D721Med (cell line): ENCODE results near the gene ANGPT4.

ENCODE experiments used
- DNase-seq: peaks from one replicate; pipeline ENCODE4 v3.0.0; 2011; ENCODE audit warnings: low spot score; ENCODE audit not compliant: insufficient read length
- FAIRE-seq: peaks from 2 replicates; lab custom pipeline; 2011; peaks lifted over from hg19 to GRCh38; lab: Jason Lieb, UNC
- CTCF ChIP-seq: IDR thresholded peaks from 2 replicates; pipeline ENCODE4 v1.5.1; 2012; ENCODE audit warnings: mild to moderate bottlenecking, control low read depth; ENCODE audit not compliant: insufficient read depth; ENCODE audit errors: missing control alignments

ANGPT4 gene

DNA sequence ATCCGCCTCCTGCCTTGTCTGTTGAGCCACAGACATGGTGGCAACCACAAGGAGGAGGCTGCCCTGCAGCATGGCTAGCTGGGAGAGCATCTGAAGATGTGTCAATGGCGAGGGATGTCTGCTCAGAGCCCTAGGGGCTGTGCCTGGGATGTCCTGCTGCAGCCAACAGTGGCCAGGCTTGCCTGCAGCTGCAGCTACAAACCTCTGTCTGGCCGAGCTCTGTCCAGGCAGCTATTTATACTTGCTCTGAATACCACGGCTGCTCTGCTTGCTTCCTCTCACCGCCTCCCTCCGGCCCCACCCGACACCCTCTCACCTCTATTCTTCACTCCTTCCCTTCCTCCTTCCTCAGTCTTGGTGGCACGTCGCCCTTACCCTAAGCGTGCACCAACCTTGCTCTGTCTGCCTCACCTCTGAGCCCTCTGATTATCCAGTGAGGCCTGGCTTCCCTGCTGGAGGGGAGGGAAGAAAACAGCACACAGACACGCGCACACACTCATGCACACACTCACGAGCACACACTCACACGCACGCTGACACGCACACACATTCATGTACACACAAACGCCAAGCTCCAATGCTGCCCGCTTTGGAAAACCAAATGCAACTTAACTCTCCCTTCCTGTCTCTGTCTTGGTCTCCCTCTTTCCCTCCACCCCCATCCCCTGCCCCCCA, at the start of gene ANGPT4:
Gene ANGPT4 (minus strand): TSS at position 210 of the 675 bp plus-strand sequence. CDS start 120 bp downstream, at position 90.
- DNase-seq: no peak
- no peak for TF ChIP-seq CTCF
- no peak for FAIRE-seq

GRCh38 chr20:963795-964194, 47.7 kb upstream of the ANGPT4 start:
- DNase-seq (no peak), FAIRE-seq (no peak)
- no peak for TF ChIP-seq CTCF

DNA sequence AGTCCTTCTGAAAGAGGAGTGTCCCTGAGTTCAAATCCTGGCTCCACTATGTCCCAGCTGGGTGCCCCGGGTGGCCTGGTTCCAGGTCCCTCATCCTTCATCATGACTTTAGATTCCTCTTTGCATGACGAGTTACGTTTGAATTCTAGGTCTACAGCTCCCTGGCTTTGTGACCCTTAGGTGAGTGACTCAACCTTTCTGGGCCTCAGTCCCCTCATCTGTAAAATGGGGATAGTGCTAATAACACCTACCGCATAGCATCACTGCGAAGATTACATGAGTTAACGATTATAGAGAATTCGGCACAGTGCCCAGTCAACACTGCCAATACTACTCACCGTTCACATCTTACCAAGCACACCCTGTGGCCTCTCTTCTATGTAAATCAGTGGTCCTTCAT, 46.5 kb upstream of the ANGPT4 start:
- no peak for TF ChIP-seq CTCF
- FAIRE-seq (no peak), DNase-seq (no peak)

DNA sequence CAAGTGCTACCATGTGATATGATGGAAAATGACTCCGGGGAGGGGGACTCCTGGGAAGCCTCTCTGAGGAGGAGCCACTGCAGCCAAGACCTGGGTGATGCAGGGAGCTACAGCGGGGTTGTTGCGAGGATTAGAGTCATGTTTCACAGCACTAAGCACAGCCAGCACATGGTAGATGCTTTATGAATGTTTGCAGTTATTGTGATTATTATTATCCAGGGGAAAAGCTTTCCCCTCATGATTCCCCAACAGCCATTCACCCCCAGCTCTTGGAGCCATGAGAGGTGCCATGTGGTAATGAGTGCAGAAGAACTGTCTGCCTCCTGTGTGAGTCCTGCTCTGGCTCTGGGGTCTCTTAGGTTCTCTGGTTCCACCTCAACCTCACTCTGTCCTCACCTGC, 46.1 kb upstream of the ANGPT4 start:
- no peak for DNase-seq
- FAIRE-seq: no peak
- no peak for TF ChIP-seq CTCF

DNA sequence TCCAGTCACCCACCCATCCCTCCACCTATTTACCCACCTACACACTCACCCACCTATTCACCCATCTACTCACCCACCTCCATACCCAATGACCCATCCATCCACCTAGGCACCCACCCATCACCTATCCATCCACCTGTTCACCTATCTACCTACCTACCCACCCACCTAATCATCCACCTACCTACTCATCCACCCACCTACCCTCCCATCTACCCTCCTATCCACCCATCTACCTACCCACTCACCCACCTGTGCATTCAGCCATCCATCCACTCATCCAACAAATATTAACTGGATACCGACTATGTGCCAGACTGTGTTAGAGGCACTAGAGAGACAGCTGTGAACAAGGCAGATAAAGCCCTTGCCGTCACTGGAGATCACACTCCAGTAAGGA, 45.6 kb upstream of the ANGPT4 start:
- DNase-seq (no peak), FAIRE-seq (no peak)
- no peak for TF ChIP-seq CTCF

DNA sequence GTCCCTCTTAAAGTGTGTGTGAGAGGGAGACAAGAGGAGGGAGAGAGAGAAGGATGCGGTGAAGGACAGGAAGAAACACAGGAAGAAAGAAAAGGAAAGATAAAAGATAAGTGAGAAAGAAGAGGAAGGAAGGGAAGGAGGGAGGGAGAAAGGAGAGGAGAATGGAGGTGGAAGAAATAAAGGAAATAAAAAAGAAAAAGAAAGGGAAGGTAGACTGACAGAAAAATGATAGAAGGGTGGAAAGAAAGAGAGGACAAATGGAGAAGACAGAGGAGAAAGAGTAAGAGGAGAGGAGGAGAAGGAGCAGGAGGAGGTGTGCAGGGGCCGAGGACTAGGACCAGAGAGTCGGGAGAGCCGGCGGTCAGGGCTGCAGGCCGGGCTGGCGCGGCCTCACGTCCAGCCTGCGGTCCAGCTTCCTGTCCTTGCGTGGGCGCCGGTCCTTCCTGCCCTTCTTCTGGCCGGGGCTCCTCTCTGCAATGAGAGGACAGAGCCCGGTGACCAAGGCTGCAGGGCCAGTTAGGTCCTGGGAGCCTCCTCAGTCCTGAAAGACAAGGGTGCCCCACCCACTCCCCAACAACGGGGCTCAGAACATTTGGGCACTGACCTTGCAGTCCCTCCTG, 44.0 kb upstream of the ANGPT4 start:
- DNase-seq (no peak), FAIRE-seq (no peak)
- TF ChIP-seq CTCF: no peak
